ENCODE measurements around the gene KCNQ5. TPM values are rescaled to one million over a fixed set of nuclear protein-coding genes. Genes with fewer than 3 reads are reported as not detected.

KCNQ5 gene
- total RNA-seq, 1 experiment from 2014 or later: 0.07 TPM

GRCh38 chr6:72817208-72817607 is 195.3 kb downstream of the KCNQ5 start:
- no peak overlapping the region for H3K9ac ChIP-seq (ENCODE audit: extremely low read depth, insufficient read length, low read length)
- H3K27me3 ChIP-seq (ENCODE audit: insufficient read depth, low read length): no peaks in the 10 kb centered on the region
- DNase-seq: no peak
- no peaks in the 10 kb centered on the region for H3K9me3 Mint-ChIP-seq
- H2BK15ac ChIP-seq (ENCODE audit: low read depth, low read length): no peak overlapping the region
- no peak overlapping the region for H2AFZ ChIP-seq (ENCODE audit: low read length)
- H4K20me1 ChIP-seq (ENCODE audit: control insufficient read depth, insufficient read depth, insufficient read length): no peaks in the 10 kb centered on the region
- no peak overlapping the region for H3K27ac Mint-ChIP-seq
- no peak overlapping the region for H2BK20ac ChIP-seq (ENCODE audit: low read depth, low read length, poor library complexity, severe bottlenecking)
- H3K27me3 Mint-ChIP-seq (ENCODE audit: low read depth): no peaks in the 10 kb centered on the region
- no peak overlapping the region for H3K4me2 ChIP-seq (ENCODE audit: insufficient read depth, insufficient read length, low read length)
- no peaks in the 10 kb centered on the region for H3K36me3 Mint-ChIP-seq (ENCODE audit: insufficient read depth in 1 of 3, low read depth in 3 of 3)
- H2AK5ac ChIP-seq (ENCODE audit: insufficient read length, low read length): no peak overlapping the region
- no peak overlapping the region for H2BK12ac ChIP-seq (ENCODE audit: insufficient read length, low read depth, low read length)
- no peaks in the 10 kb centered on the region for H3K79me2 ChIP-seq (ENCODE audit: insufficient read depth, low read length)
- TF ChIP-seq CTCF (conservative IDR thresholded peaks at IDR 0.05): no peak
- H3K14ac ChIP-seq (ENCODE audit: insufficient read depth, low read length): no peak overlapping the region
- H4K8ac ChIP-seq (replicated peaks; ENCODE audit: insufficient read length, low read depth, low read length): no peak overlapping the region
- no peak overlapping the region for H3K4me3 Mint-ChIP-seq
- H3K9me3 ChIP-seq (ENCODE audit: control insufficient read depth, low read depth, low read length): no peaks in the 10 kb centered on the region
- H3K56ac ChIP-seq (ENCODE audit: insufficient read length, low read depth, low read length): no peak overlapping the region
- no peaks in the 10 kb centered on the region for H3K23me2 ChIP-seq (ENCODE audit: insufficient read length, low read depth, low read length, poor library complexity, severe bottlenecking)
- no peak overlapping the region for H3K23ac ChIP-seq (ENCODE audit: insufficient read length, low read depth, low read length)
- no peak overlapping the region for H3K27ac ChIP-seq (ENCODE audit: insufficient read length, low read depth, low read length)
- no peak overlapping the region for H3T11ph ChIP-seq (ENCODE audit: low read length)
- H3K4me1 ChIP-seq (ENCODE audit: insufficient read depth, low read length): peaks cover 4% of the 10 kb centered on the region; the same call in 1 of the 2 replicates
- H3K79me1 ChIP-seq (ENCODE audit: insufficient read depth, low read depth, low read length, poor library complexity, severe bottlenecking): no peaks in the 10 kb centered on the region
- no peak overlapping the region for H2BK5ac ChIP-seq (ENCODE audit: insufficient read length, low read length)
- no peak overlapping the region for H4K5ac ChIP-seq (ENCODE audit: insufficient read length, low read depth, low read length)
- no peak overlapping the region for H2BK120ac ChIP-seq (ENCODE audit: low read depth, low read length, poor library complexity, severe bottlenecking)
- H3K18ac ChIP-seq (ENCODE audit: insufficient read length, low read depth, low read length): no peak overlapping the region
- H3K4ac ChIP-seq (ENCODE audit: low read depth, low read length): no peak overlapping the region
- no CpG with 5 or more reads among the region's 2 CpGs for WGBS (ENCODE audit: extremely low coverage, insufficient read length, low lambda C conversion rate)
- H4K91ac ChIP-seq (ENCODE audit: insufficient read length, low read depth, low read length): no peak overlapping the region
- H3K4me1 Mint-ChIP-seq: peaks cover 5 to 8% of the 10 kb centered on the region in 2 experiments

Data from H9 (cell line).